Gastrocnemius medialis (tissue), 4 donors: Measurements from ENCODE around the gene MRAP2.

Experiments
- CTCF ChIP-seq, 5 experiments: fragments of 450-650 bp in 3 of 5; fragments of 200-600 bp in 2 of 5; sonication (generic) in 2 of 5; IDR thresholded peaks in 4 of 5; conservative IDR thresholded peaks in 1 of 5; 1 replicate in 4 of 5; 2 replicates in 1 of 5; pipeline ENCODE4 v1.5.1; 2016 to 2019; ENCODE audit warnings: antibody characterized with exemption in 5 of 5, mild to moderate bottlenecking in 3 of 5, moderate library complexity in 3 of 5
- POLR2A ChIP-seq, 2 donors: fragments of 450-650 bp; IDR thresholded peaks; one replicate each; pipeline ENCODE4 v1.6.1; 2017; ENCODE audit warnings: antibody characterized with exemption in 2 of 2, mild to moderate bottlenecking in 2 of 2, moderate library complexity in 2 of 2

GRCh38 chr6:84074988-84075781, 41.6 kb downstream of the MRAP2 start:
- TF ChIP-seq CTCF (IDR thresholded peaks at IDR 0.05 in 4 of 5, conservative IDR thresholded peaks at IDR 0.05 in 1 of 5) (no peak), POLR2A (IDR thresholded peaks at IDR 0.05) (no peak)
